ENCODE results near the gene PRKAG2. TPM values are rescaled to one million over a fixed set of nuclear protein-coding genes. Genes with fewer than 3 reads are reported as not detected.

The PRKAG2 gene
- total and polyA plus RNA-seq, 10 donors: 15.8 to 50.9 (median 32.8) TPM

- Histone ChIP-seq H3K4me3 (no peak overlapping the region), H3K36me3 (no peaks in the 10 kb centered on the region), H3K9me3 (peaks cover 0 to 6% (median 0%) of the 10 kb centered on the region in 8 donors), H3K4me1 (peaks cover 0 to 21% (median 9%) of the 10 kb centered on the region in 6 donors), H3K27me3 (replicated peaks in 1 of 7) (no peaks in the 10 kb centered on the region), H3K27ac (no peak overlapping the region)
- intact Hi-C loops (cut with DNase I; ENCODE audit: low total_unique reads): loop anchor here (10.0 kb wide), 1 partner anchor 237 kb away; the partner anchor contains the start of gene PRKAG2
- no peak for DNase-seq
- TF ChIP-seq POLR2AphosphoS5 (IDR thresholded peaks at IDR 0.05) (peak in 1 of 3 donors; percentile 12), POLR2A (IDR thresholded peaks at IDR 0.05) (no peak), CTCF (IDR thresholded peaks at IDR 0.05 in 8 of 11, conservative IDR thresholded peaks at IDR 0.05 in 3 of 11) (no peak)
- WGBS, 5 donors: 54 to 73% (median 64%) methylated on average over 9 of the region's 9 CpGs
These were observed 239.1 kb downstream of the PRKAG2 start for GRCh38 chr7:151637781-151638261.

- peaks cover 0 to 6% (median 0%) of the 10 kb centered on the region in 8 donors for H3K9me3 ChIP-seq
- no peak for DNase-seq
- intact Hi-C loops (cut with DNase I; ENCODE audit: low total_unique reads): loop anchor here (10.0 kb wide), 1 partner anchor 240 kb away; the partner anchor contains the start of gene PRKAG2
- TF ChIP-seq POLR2AphosphoS5 (IDR thresholded peaks at IDR 0.05) (no peak), POLR2A (IDR thresholded peaks at IDR 0.05) (no peak), CTCF (IDR thresholded peaks at IDR 0.05 in 8 of 11, conservative IDR thresholded peaks at IDR 0.05 in 3 of 11) (no peak)
- peaks cover 13 to 45% (median 26%) of the 10 kb centered on the region in 6 donors for H3K4me1 ChIP-seq
- H3K27ac ChIP-seq: no peak overlapping the region
- H3K27me3 ChIP-seq (replicated peaks in 1 of 7): no peaks in the 10 kb centered on the region
- H3K36me3 ChIP-seq: no peaks in the 10 kb centered on the region
- H3K4me3 ChIP-seq: no peak overlapping the region
- 95 to 98% (median 97%) methylated on average over 2 of the region's 2 CpGs for WGBS, 5 donors
These were observed 242.3 kb downstream of the PRKAG2 start for GRCh38 chr7:151634643-151635042.

- H3K9me3 ChIP-seq: peaks cover 0 to 6% (median 0%) of the 10 kb centered on the region in 8 donors
- H3K27me3 ChIP-seq (replicated peaks in 1 of 7): no peaks in the 10 kb centered on the region
- DNase-seq: no peak
- H3K27ac ChIP-seq: peak overlapping the region; percentile 89 to 98 (median 96)
- TF ChIP-seq CTCF (IDR thresholded peaks at IDR 0.05 in 8 of 11, conservative IDR thresholded peaks at IDR 0.05 in 3 of 11): no peak
- no peak for TF ChIP-seq POLR2AphosphoS5 (IDR thresholded peaks at IDR 0.05)
- TF ChIP-seq POLR2A (IDR thresholded peaks at IDR 0.05): no peak
- intact Hi-C loops (cut with DNase I; ENCODE audit: low total_unique reads): loop anchor here (10.0 kb wide), 1 partner anchor 241 kb away; the partner anchor contains the start of gene PRKAG2
- H3K36me3 ChIP-seq: peaks cover 0 to 2% (median 0%) of the 10 kb centered on the region in 6 donors
- peak overlapping the region in 1 of 8 donors; percentile 88 for H3K4me3 ChIP-seq
- 93 to 100% (median 98%) methylated on average over 1 of the region's 1 CpG for WGBS, 5 donors
- H3K4me1 ChIP-seq: peaks cover 13 to 52% (median 30%) of the 10 kb centered on the region in 6 donors
These were observed 243.5 kb downstream of the PRKAG2 start for GRCh38 chr7:151633516-151633812.

GRCh38 chr7:151632750-151633515, 244.0 kb downstream of the PRKAG2 start:
- Histone ChIP-seq H3K27me3 (replicated peaks in 1 of 7) (no peaks in the 10 kb centered on the region), H3K4me3 (peak overlapping the region; percentile 45 to 88 (median 66)), H3K27ac (peak overlapping the region; percentile 89 to 98 (median 96)), H3K9me3 (peaks cover 0 to 6% (median 0%) of the 10 kb centered on the region in 8 donors), H3K36me3 (peaks cover 0 to 7% (median 0%) of the 10 kb centered on the region in 6 donors), H3K4me1 (peaks cover 13 to 52% (median 29%) of the 10 kb centered on the region in 6 donors)
- intact Hi-C loops (cut with DNase I; ENCODE audit: low total_unique reads): loop anchor here (10.0 kb wide), 1 partner anchor 242 kb away; the partner anchor contains the start of gene PRKAG2
- 6 to 9% (median 9%) methylated on average over 28 of the region's 28 CpGs for WGBS, 5 donors
- TF ChIP-seq POLR2AphosphoS5 (IDR thresholded peaks at IDR 0.05): peak; percentile 89 to 92 (median 89)
- TF ChIP-seq POLR2A (IDR thresholded peaks at IDR 0.05): peak in 2 of 3 donors; percentile 22 to 69
- no peak for TF ChIP-seq CTCF (IDR thresholded peaks at IDR 0.05 in 8 of 11, conservative IDR thresholded peaks at IDR 0.05 in 3 of 11)
- DNase-seq: peak; percentile 93
